HT1080 (cell line): Measurements from ENCODE around the gene MYLIP. TPM values are rescaled to one million over a fixed set of nuclear protein-coding genes. Genes with fewer than 3 reads are reported as not detected.
A peak's percentile ranks its signal among the peaks of the same experiment; 100 is the strongest.

Source experiments
- DNase-seq: peaks from one replicate; pipeline ENCODE4 v3.0.0-alpha.2; 2015; ENCODE audit warnings: low read depth
- total RNA-seq: library from RNA; depleted of rRNA; stranded (reverse); fragments of >200 nt; shearing (Covaris generic); gene quantifications from 2 replicates; pipeline ENCODE4 v1.2.3, GENCODE V29; 2014

MYLIP gene
- total RNA-seq, 1 experiment from 2014 or later = 6.7 TPM

GRCh38 chr6:16106991-16107787, 21.7 kb upstream of the MYLIP start:
- DNase-seq = no peak

- no peak for DNase-seq
These were observed 20.5 kb upstream of the MYLIP start for GRCh38 chr6:16108419-16108818.

- no peak for DNase-seq
These were observed 19.8 kb upstream of the MYLIP start for GRCh38 chr6:16108921-16109658.

- DNase-seq = no peak
These were observed 19.1 kb upstream of the MYLIP start for GRCh38 chr6:16109659-16110305.

GRCh38 chr6:16118825-16119224, 10.1 kb upstream of the MYLIP start:
- DNase-seq = no peak

GRCh38 chr6:16121339-16121738, 7.5 kb upstream of the MYLIP start:
- no peak for DNase-seq

- DNase-seq = no peak
These were observed 6.7 kb upstream of the MYLIP start for GRCh38 chr6:16122197-16122596.

GRCh38 chr6:16124198-16125180, 4.4 kb upstream of the MYLIP start:
- DNase-seq = no peak

- DNase-seq = no peak
These were observed 2.8 kb upstream of the MYLIP start for GRCh38 chr6:16126056-16126455.

GRCh38 chr6:16126861-16127260, 2.0 kb upstream of the MYLIP start:
- DNase-seq = no peak

GRCh38 chr6:16127471-16127870, 1.4 kb upstream of the MYLIP start:
- DNase-seq = no peak

GRCh38 chr6:16129623-16130401, 926 bp downstream of the MYLIP start:
- peak; percentile 16 for DNase-seq

GRCh38 chr6:16130437-16130891, 1.6 kb downstream of the MYLIP start:
- DNase-seq = no peak

- DNase-seq = peak; percentile 86
These were observed 2.1 kb downstream of the MYLIP start for GRCh38 chr6:16130932-16131387.

GRCh38 chr6:16132909-16133308, 4.0 kb downstream of the MYLIP start:
- no peak for DNase-seq

GRCh38 chr6:16134430-16134829, 5.5 kb downstream of the MYLIP start:
- DNase-seq = no peak

GRCh38 chr6:16135066-16135465, 6.2 kb downstream of the MYLIP start:
- no peak for DNase-seq

GRCh38 chr6:16136091-16136490, 7.2 kb downstream of the MYLIP start:
- no peak for DNase-seq

- DNase-seq = peak; percentile 80
These were observed 8.0 kb downstream of the MYLIP start for GRCh38 chr6:16136621-16137450.
